B cell (primary cell): ENCODE results near the gene SCN8A. TPM values are rescaled to one million over a fixed set of nuclear protein-coding genes. Genes with fewer than 3 reads are reported as not detected.

Experiments
- polyA plus RNA-seq: library from polyadenylated mRNA; depleted of rRNA; stranded (reverse); fragments of >200 nt; gene quantifications from 2 replicates; pipeline ENCODE4 v1.2.3, GENCODE V29; 2012
- total RNA-seq, 2 donors: library from RNA; stranded (reverse); fragments of 120-200 nt in 1 of 2; gene quantifications; 1 replicate in 1 of 2; 2 replicates in 1 of 2; pipeline versions ENCODE4 v1.2.3 to v1.2.4, GENCODE V29; 2013 to 2022

The SCN8A gene
- total and polyA plus RNA-seq, 2 donors (not counting 1 experiment from before 2014, with no cell fraction given) = 0.78 to 1.0 TPM

Other genes with a start within 250 kb of the SCN8A start
- not detected in 2 replicates for gene CELA1, start 244.6 kb upstream of the SCN8A start, total RNA-seq
- not detected in 2 replicates for gene CELA1, start 244.6 kb upstream of the SCN8A start, polyA plus RNA-seq
- 8.5 and 9.0 TPM in 2 replicates for gene GALNT6, start 199.8 kb upstream of the SCN8A start, total RNA-seq
- 10.3 and 11.5 TPM in 2 replicates for gene GALNT6, start 199.8 kb upstream of the SCN8A start, polyA plus RNA-seq
- 3.0 and 3.2 TPM in 2 replicates for gene SLC4A8, start 166.4 kb upstream of the SCN8A start, total RNA-seq
- gene SLC4A8, start 166.4 kb upstream of the SCN8A start, polyA plus RNA-seq = 3.1 and 4.2 TPM in 2 replicates